Measurements from ENCODE around the gene CTNNA3. TPM values are rescaled to one million over a fixed set of nuclear protein-coding genes. Genes with fewer than 3 reads are reported as not detected.

CTNNA3 gene
- total RNA-seq, 1 experiment from 2014 or later, result 0.20 TPM

DNA sequence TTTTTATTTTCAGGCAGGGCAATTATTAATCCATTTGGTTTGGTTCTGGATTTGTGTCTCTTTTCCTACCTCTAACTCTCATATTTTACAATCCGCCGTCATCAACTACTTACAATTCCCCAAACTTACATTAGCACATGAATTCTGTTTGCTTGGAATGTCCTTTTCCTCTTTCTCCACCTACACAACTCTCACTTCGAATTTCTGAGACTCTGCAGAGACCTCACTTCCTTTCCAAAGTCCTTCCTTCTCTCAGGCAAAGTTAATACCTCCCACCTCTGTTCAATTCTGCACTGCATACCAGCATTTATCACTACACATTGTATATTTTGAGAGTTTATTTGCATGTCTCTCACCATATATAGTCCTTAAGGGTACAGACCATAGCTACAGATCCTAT, 892.8 kb downstream of the CTNNA3 start:
- Mint-ChIP-seq H3K36me3 (ENCODE audit: insufficient read depth, unreplicated experiment) (no peaks in the 10 kb centered on the region), H3K27ac (ENCODE audit: unreplicated experiment) (no peak overlapping the region), H3K9me3 (ENCODE audit: unreplicated experiment) (no peaks in the 10 kb centered on the region), H3K27me3 (ENCODE audit: insufficient read depth, unreplicated experiment) (peaks cover 5% of the 10 kb centered on the region), H3K4me1 (ENCODE audit: low read depth, unreplicated experiment) (no peaks in the 10 kb centered on the region), H3K4me3 (ENCODE audit: unreplicated experiment) (no peak overlapping the region)
- Histone ChIP-seq H3K4me1 (no peaks in the 10 kb centered on the region), H3K27me3 (replicated peaks; ENCODE audit: control insufficient read depth, insufficient read depth, low read length) (no peaks in the 10 kb centered on the region), H3K9me3 (no peaks in the 10 kb centered on the region), H3K4me3 (ENCODE audit: low read depth, low read length) (no peak overlapping the region), H3K36me3 (ENCODE audit: control insufficient read depth, insufficient read depth, low read length) (no peaks in the 10 kb centered on the region)
- ChIA-PET CTCF (no interaction called here), POLR2A (no interaction called here)
- BruUV-seq (replicated peaks), result no TSS peak
- no peak for DNase-seq
- TF ChIP-seq, protein P1, sequence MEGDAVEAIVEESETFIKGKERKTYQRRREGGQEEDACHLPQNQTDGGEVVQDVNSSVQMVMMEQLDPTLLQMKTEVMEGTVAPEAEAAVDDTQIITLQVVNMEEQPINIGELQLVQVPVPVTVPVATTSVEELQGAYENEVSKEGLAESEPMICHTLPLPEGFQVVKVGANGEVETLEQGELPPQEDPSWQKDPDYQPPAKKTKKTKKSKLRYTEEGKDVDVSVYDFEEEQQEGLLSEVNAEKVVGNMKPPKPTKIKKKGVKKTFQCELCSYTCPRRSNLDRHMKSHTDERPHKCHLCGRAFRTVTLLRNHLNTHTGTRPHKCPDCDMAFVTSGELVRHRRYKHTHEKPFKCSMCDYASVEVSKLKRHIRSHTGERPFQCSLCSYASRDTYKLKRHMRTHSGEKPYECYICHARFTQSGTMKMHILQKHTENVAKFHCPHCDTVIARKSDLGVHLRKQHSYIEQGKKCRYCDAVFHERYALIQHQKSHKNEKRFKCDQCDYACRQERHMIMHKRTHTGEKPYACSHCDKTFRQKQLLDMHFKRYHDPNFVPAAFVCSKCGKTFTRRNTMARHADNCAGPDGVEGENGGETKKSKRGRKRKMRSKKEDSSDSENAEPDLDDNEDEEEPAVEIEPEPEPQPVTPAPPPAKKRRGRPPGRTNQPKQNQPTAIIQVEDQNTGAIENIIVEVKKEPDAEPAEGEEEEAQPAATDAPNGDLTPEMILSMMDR (IDR thresholded peaks at IDR 0.05; ENCODE audit: insufficient read depth in 1 of 2, low read depth in 1 of 2, low read length in 1 of 2, severe bottlenecking in 1 of 2, unreplicated experiment in 1 of 2), result no peak
- intact Hi-C loops (cut with micrococcal nuclease; ENCODE audit: unreplicated experiment), result no loop called here

DNA sequence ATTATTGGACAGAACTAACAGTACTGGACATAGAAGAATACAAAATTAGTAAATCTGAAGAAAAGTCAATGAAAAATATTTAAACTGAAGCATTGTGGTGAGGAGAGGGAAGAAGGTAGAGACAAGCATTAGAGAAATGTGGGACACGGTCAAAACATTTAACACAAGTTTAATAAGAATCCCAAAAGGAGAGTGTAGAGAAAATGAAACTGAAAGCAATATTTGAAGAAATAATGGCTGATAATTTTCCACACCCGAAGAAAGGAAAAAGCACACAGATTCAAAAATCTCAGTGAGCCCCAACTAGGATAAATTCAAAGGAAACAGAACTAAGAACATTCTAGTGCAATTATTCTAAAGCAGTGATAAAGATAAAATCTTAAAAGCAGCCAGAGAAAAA, 896.5 kb downstream of the CTNNA3 start:
- H3K4me3 Mint-ChIP-seq (ENCODE audit: unreplicated experiment), result no peak overlapping the region
- intact Hi-C loops (cut with micrococcal nuclease; ENCODE audit: unreplicated experiment), result no loop called here

DNA sequence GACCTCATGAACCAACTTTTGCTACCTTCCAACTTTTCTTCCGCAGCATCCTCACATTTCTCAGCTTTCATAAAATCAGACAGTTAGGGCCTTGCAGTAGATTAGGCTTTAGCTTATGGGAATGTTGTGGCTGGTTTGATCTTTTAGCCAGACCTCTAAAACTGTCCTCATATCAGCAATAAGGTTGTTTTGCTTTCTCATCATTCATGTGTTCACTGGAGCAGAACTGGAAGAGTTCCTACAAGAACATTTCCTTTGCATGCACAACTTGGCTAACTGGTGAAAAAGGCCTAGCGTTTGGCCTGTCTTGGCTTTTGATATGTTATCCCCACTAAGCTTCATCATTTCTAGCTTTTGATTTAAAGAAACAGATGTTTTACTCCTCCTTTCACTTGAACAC, 900.1 kb downstream of the CTNNA3 start:
- Histone ChIP-seq H3K9me3 (no peaks in the 10 kb centered on the region), H3K36me3 (ENCODE audit: control insufficient read depth, insufficient read depth, low read length) (no peaks in the 10 kb centered on the region), H3K4me3 (ENCODE audit: low read depth, low read length) (no peak overlapping the region), H3K27me3 (replicated peaks; ENCODE audit: control insufficient read depth, insufficient read depth, low read length) (no peaks in the 10 kb centered on the region; the same call in 1 of the 2 replicates), H3K4me1 (no peaks in the 10 kb centered on the region)
- no peak overlapping the region for H3K4me3 Mint-ChIP-seq (ENCODE audit: unreplicated experiment)
- H3K4me1 Mint-ChIP-seq (ENCODE audit: low read depth, unreplicated experiment), result no peaks in the 10 kb centered on the region
- H3K27ac Mint-ChIP-seq (ENCODE audit: unreplicated experiment), result no peak overlapping the region
- TF ChIP-seq, protein P1 (IDR thresholded peaks at IDR 0.05; ENCODE audit: insufficient read depth in 1 of 2, low read depth in 1 of 2, low read length in 1 of 2, severe bottlenecking in 1 of 2, unreplicated experiment in 1 of 2), result no peak
- peaks cover 3% of the 10 kb centered on the region for H3K27me3 Mint-ChIP-seq (ENCODE audit: insufficient read depth, unreplicated experiment)
- intact Hi-C loops (cut with micrococcal nuclease; ENCODE audit: unreplicated experiment), result no loop called here
- H3K36me3 Mint-ChIP-seq (ENCODE audit: insufficient read depth, unreplicated experiment), result no peaks in the 10 kb centered on the region
- CTCF ChIA-PET, result no interaction called here
- POLR2A ChIA-PET, result no interaction called here
- BruUV-seq (replicated peaks), result no TSS peak
- H3K9me3 Mint-ChIP-seq (ENCODE audit: unreplicated experiment), result no peaks in the 10 kb centered on the region
- DNase-seq, result no peak

More for the DNA sequence above, 896.5 kb downstream of the CTNNA3 start:
- Histone ChIP-seq H3K4me3 (ENCODE audit: low read depth, low read length) (no peak overlapping the region), H3K9me3 (no peaks in the 10 kb centered on the region), H3K36me3 (ENCODE audit: control insufficient read depth, insufficient read depth, low read length) (no peaks in the 10 kb centered on the region), H3K27me3 (replicated peaks; ENCODE audit: control insufficient read depth, insufficient read depth, low read length) (no peaks in the 10 kb centered on the region; the same call in 1 of the 2 replicates), H3K4me1 (no peaks in the 10 kb centered on the region)
- no peaks in the 10 kb centered on the region for H3K36me3 Mint-ChIP-seq (ENCODE audit: insufficient read depth, unreplicated experiment)
- ChIA-PET CTCF (no interaction called here), POLR2A (no interaction called here)
- TF ChIP-seq, protein P1 (IDR thresholded peaks at IDR 0.05; ENCODE audit: insufficient read depth in 1 of 2, low read depth in 1 of 2, low read length in 1 of 2, severe bottlenecking in 1 of 2, unreplicated experiment in 1 of 2), result no peak
- BruUV-seq (replicated peaks), result no TSS peak
- H3K27ac Mint-ChIP-seq (ENCODE audit: unreplicated experiment), result no peak overlapping the region
- H3K4me1 Mint-ChIP-seq (ENCODE audit: low read depth, unreplicated experiment), result no peaks in the 10 kb centered on the region
- no peak for DNase-seq
- no peaks in the 10 kb centered on the region for H3K9me3 Mint-ChIP-seq (ENCODE audit: unreplicated experiment)
- peaks cover 5% of the 10 kb centered on the region for H3K27me3 Mint-ChIP-seq (ENCODE audit: insufficient read depth, unreplicated experiment)

Measured in Caco-2 (cell line).